H9 (cell line): ENCODE measurements around the gene ARFGAP1. TPM values are rescaled to one million over a fixed set of nuclear protein-coding genes. Genes with fewer than 3 reads are reported as not detected.

Experiments
- DNase-seq: peaks from one replicate; pipeline ENCODE4 v3.0.0-alpha.2; 2017
- H2AFZ ChIP-seq: one replicate; pipeline ENCODE4 v1.6.1; 2013; ENCODE audit warnings: mild to moderate bottlenecking, low read length, control low read depth, moderate library complexity
- H2AK5ac ChIP-seq: 2 replicates; pipeline ENCODE4 v1.6.1; 2013; ENCODE audit warnings: low read length, control low read depth, mixed read lengths; ENCODE audit not compliant: insufficient read length
- H2BK120ac ChIP-seq: one replicate; pipeline ENCODE4 v1.6.1; 2013; ENCODE audit warnings: low read depth, mild to moderate bottlenecking, low read length, control low read depth, inconsistent platforms; ENCODE audit not compliant: poor library complexity, severe bottlenecking
- H2BK12ac ChIP-seq: 2 replicates; pipeline ENCODE4 v1.6.1; 2013; ENCODE audit warnings: low read length, control low read depth, mixed read lengths, low read depth; ENCODE audit not compliant: insufficient read length
- H2BK15ac ChIP-seq: 2 replicates; pipeline ENCODE4 v1.6.1; 2013; ENCODE audit warnings: low read depth, low read length, control low read depth
- H2BK20ac ChIP-seq: one replicate; pipeline ENCODE4 v1.6.1; 2013; ENCODE audit warnings: low read depth, mild to moderate bottlenecking, low read length, control low read depth, inconsistent platforms; ENCODE audit not compliant: poor library complexity, severe bottlenecking
- H2BK5ac ChIP-seq: 2 replicates; pipeline ENCODE4 v1.6.1; 2013; ENCODE audit warnings: low read length, control low read depth, mixed read lengths; ENCODE audit not compliant: insufficient read length
- H3K14ac ChIP-seq: 2 replicates; pipeline ENCODE4 v1.6.1; 2013; ENCODE audit warnings: low read length, control low read depth; ENCODE audit not compliant: insufficient read depth
- H3K18ac ChIP-seq: 2 replicates; pipeline ENCODE4 v1.6.1; 2013; ENCODE audit warnings: low read depth, mild to moderate bottlenecking, mixed read lengths, low read length, control low read depth; ENCODE audit not compliant: insufficient read length
- H3K23ac ChIP-seq: 2 replicates; pipeline ENCODE4 v1.6.1; 2013; ENCODE audit warnings: low read length, control low read depth, mixed read lengths, low read depth; ENCODE audit not compliant: insufficient read length
- H3K23me2 ChIP-seq: 2 replicates; pipeline ENCODE4 v1.6.1; 2013; ENCODE audit warnings: low read depth, mild to moderate bottlenecking, mixed read lengths, low read length, control low read depth; ENCODE audit not compliant: insufficient read length, poor library complexity, severe bottlenecking
- H3K27ac ChIP-seq: 2 replicates; pipeline ENCODE4 v1.5.1; 2013; ENCODE audit warnings: low read length, control low read depth, mixed read lengths, low read depth; ENCODE audit not compliant: insufficient read length
- H3K27me3 ChIP-seq: 2 replicates; pipeline ENCODE4 v1.6.1; 2013; ENCODE audit warnings: low read length, control low read depth, inconsistent platforms; ENCODE audit not compliant: insufficient read depth
- H3K4ac ChIP-seq: 2 replicates; pipeline ENCODE4 v1.6.1; 2013; ENCODE audit warnings: low read depth, mild to moderate bottlenecking, control low read depth, inconsistent platforms, low read length, moderate library complexity
- H3K4me1 ChIP-seq: 2 replicates; pipeline ENCODE4 v1.6.1; 2013; ENCODE audit warnings: low read length, control low read depth, inconsistent platforms; ENCODE audit not compliant: insufficient read depth
- H3K4me2 ChIP-seq: 2 replicates; pipeline ENCODE4 v1.6.1; 2013; ENCODE audit warnings: low read length, control low read depth, mixed read lengths; ENCODE audit not compliant: insufficient read length, insufficient read depth
- H3K56ac ChIP-seq: 2 replicates; pipeline ENCODE4 v1.6.1; 2013; ENCODE audit warnings: low read depth, mild to moderate bottlenecking, mixed read lengths, low read length, control low read depth; ENCODE audit not compliant: insufficient read length
- H3K79me1 ChIP-seq: 2 replicates; pipeline ENCODE4 v1.6.1; 2013; ENCODE audit warnings: low read depth, mild to moderate bottlenecking, moderate library complexity, low read length, control low read depth, inconsistent platforms; ENCODE audit not compliant: insufficient read depth, poor library complexity, severe bottlenecking
- H3K79me2 ChIP-seq: 2 replicates; pipeline ENCODE4 v1.6.1; 2013; ENCODE audit warnings: low read length, control low read depth, inconsistent platforms; ENCODE audit not compliant: insufficient read depth
- H3K9ac ChIP-seq: 2 replicates; pipeline ENCODE4 v1.6.1; 2013; ENCODE audit warnings: low read length, control low read depth, mixed read lengths; ENCODE audit not compliant: insufficient read length; ENCODE audit errors: extremely low read depth
- H3K9me3 ChIP-seq: one replicate; pipeline ENCODE4 v1.6.1; 2013; ENCODE audit warnings: low read depth, low read length, inconsistent platforms; ENCODE audit not compliant: control insufficient read depth
- H3T11ph ChIP-seq: one replicate; pipeline ENCODE4 v1.6.1; 2013; ENCODE audit warnings: mild to moderate bottlenecking, low read length, control low read depth, inconsistent platforms
- H4K20me1 ChIP-seq: one replicate; pipeline ENCODE4 v1.6.1; 2013; ENCODE audit not compliant: control insufficient read depth, insufficient read length, insufficient read depth
- H4K5ac ChIP-seq: 2 replicates; pipeline ENCODE4 v1.6.1; 2013; ENCODE audit warnings: low read depth, mild to moderate bottlenecking, mixed read lengths, low read length, control low read depth; ENCODE audit not compliant: insufficient read length
- H4K8ac ChIP-seq: replicated peaks from 2 replicates; pipeline ENCODE4 v1.6.1; 2013; ENCODE audit warnings: low read length, control low read depth, mixed read lengths, low read depth; ENCODE audit not compliant: insufficient read length
- H4K91ac ChIP-seq: 2 replicates; pipeline ENCODE4 v1.6.1; 2013; ENCODE audit warnings: low read depth, mild to moderate bottlenecking, moderate library complexity, mixed read lengths, low read length, control low read depth; ENCODE audit not compliant: insufficient read length
- H3K27ac Mint-ChIP-seq, 3 experiments: 2 replicates in 2 of 3; 3 replicates in 1 of 3; pipeline ENCODE4 v1.8.0; 2020 to 2021; ENCODE audit warnings: mixed read lengths in 3 of 3, mild to moderate bottlenecking in 1 of 3, moderate library complexity in 1 of 3
- H3K27me3 Mint-ChIP-seq: 2 replicates; pipeline ENCODE4 v1.8.0; 2021; ENCODE audit warnings: low read depth, mild to moderate bottlenecking, moderate library complexity, mixed read lengths
- H3K36me3 Mint-ChIP-seq, 3 experiments: 2 replicates in 2 of 3; 3 replicates in 1 of 3; pipeline ENCODE4 v1.8.0; 2020 to 2021; ENCODE audit warnings: low read depth in 3 of 3, mixed read lengths in 3 of 3; ENCODE audit not compliant: insufficient read depth in 1 of 3
- H3K4me1 Mint-ChIP-seq, 2 experiments: 2 replicates each; pipeline ENCODE4 v1.8.0; 2020; ENCODE audit warnings: mixed read lengths in 2 of 2
- H3K4me3 Mint-ChIP-seq, 2 experiments: 2 replicates in 1 of 2; 3 replicates in 1 of 2; pipeline ENCODE4 v1.8.0; 2020 to 2021; ENCODE audit warnings: mild to moderate bottlenecking in 2 of 2, mixed read lengths in 2 of 2, moderate library complexity in 1 of 2
- H3K9me3 Mint-ChIP-seq, 2 experiments: 2 replicates in 1 of 2; 3 replicates in 1 of 2; pipeline ENCODE4 v1.8.0; 2020; ENCODE audit warnings: mild to moderate bottlenecking in 2 of 2, mixed read lengths in 2 of 2, moderate library complexity in 1 of 2
- CTCF ChIP-seq: fragments of 200-600 bp; sonication (generic); conservative IDR thresholded peaks from 3 replicates; pipeline ENCODE4 v1.8.0; 2021; ENCODE audit warnings: antibody characterized with exemption, mild to moderate bottlenecking
- WGBS: extraction: QIAGEN DNeasy Blood & Tissue Kit; methylation state at CpG from one replicate; pipeline ENCODE4 v1.1.7; 2013; ENCODE audit warnings: missing lambda C conversion rate, low lambda C conversion rate, mixed read lengths; ENCODE audit not compliant: insufficient read length; ENCODE audit errors: extremely low coverage; 5-methylcytosine and 5-hydroxymethylcytosine counted together
- total RNA-seq: library from RNA; stranded (reverse); gene quantifications from 2 replicates; pipeline ENCODE4 v1.2.1, GENCODE V29; 2021

ARFGAP1 gene
- total RNA-seq, 1 experiment from 2014 or later: 114 TPM

GRCh38 chr20:63331741-63332400 lies 59.3 kb downstream of the ARFGAP1 start:
- H4K5ac ChIP-seq: no peak overlapping the region
- H4K8ac ChIP-seq: no peak overlapping the region
- Mint-ChIP-seq H3K4me1 (peaks cover 0 to 9% of the 10 kb centered on the region in 2 experiments; a peak in 3 of 4 replicates), H3K27me3 (peaks cover 27% of the 10 kb centered on the region), H3K9me3 (peaks cover 6 to 19% of the 10 kb centered on the region in 2 experiments), H3K36me3 (peaks cover 0 to 9% (median 8%) of the 10 kb centered on the region in 3 experiments; a peak in 5 of 7 replicates), H3K27ac (no peak overlapping the region; a peak in 1 of 7 replicates), H3K4me3 (no peak overlapping the region)
- H4K91ac ChIP-seq: no peak overlapping the region
- H3K4ac ChIP-seq: no peak overlapping the region
- H3K79me2 ChIP-seq: no peaks in the 10 kb centered on the region; the same call in 1 of the 2 replicates
- no peaks in the 10 kb centered on the region for H3K23me2 ChIP-seq
- no peak overlapping the region for H3K56ac ChIP-seq
- TF ChIP-seq CTCF: no peak
- no peak overlapping the region for H2AFZ ChIP-seq
- no peak overlapping the region for H3K14ac ChIP-seq
- no peak overlapping the region for H3K27ac ChIP-seq
- no peak overlapping the region for H2BK120ac ChIP-seq
- H2BK5ac ChIP-seq: no peak overlapping the region
- no peak overlapping the region for H3K18ac ChIP-seq
- no peak overlapping the region for H2BK20ac ChIP-seq
- no peak overlapping the region for H2AK5ac ChIP-seq
- H3K4me1 ChIP-seq: no peaks in the 10 kb centered on the region
- no peak overlapping the region for H3T11ph ChIP-seq
- no peak overlapping the region for H2BK12ac ChIP-seq
- no peak overlapping the region for H3K4me2 ChIP-seq
- H3K79me1 ChIP-seq: no peaks in the 10 kb centered on the region
- H3K27me3 ChIP-seq: no peaks in the 10 kb centered on the region
- DNase-seq: no peak
- no peak overlapping the region for H3K23ac ChIP-seq
- no peaks in the 10 kb centered on the region for H4K20me1 ChIP-seq
- H3K9me3 ChIP-seq: no peaks in the 10 kb centered on the region
- H2BK15ac ChIP-seq: no peak overlapping the region
- no peak overlapping the region for H3K9ac ChIP-seq
- no CpG with 5 or more reads among the region's 8 CpGs for WGBS
